GM18498 (cell line): Measurements from ENCODE around the gene CDHR1.
"Not testable (repeated sequence)": the region's sequence is repeated elsewhere in the genome, so short reads cannot be mapped to it uniquely, and the experiment has no call there.

ENCODE experiments used
- ATAC-seq: cut with Tn5 transposase; IDR thresholded peaks from one replicate; pipeline ENCODE4 v1.9.1; 2021; ENCODE audit warnings: mild to moderate bottlenecking, moderate library complexity; ENCODE audit not compliant: unreplicated experiment

Gene CDHR1

DNA sequence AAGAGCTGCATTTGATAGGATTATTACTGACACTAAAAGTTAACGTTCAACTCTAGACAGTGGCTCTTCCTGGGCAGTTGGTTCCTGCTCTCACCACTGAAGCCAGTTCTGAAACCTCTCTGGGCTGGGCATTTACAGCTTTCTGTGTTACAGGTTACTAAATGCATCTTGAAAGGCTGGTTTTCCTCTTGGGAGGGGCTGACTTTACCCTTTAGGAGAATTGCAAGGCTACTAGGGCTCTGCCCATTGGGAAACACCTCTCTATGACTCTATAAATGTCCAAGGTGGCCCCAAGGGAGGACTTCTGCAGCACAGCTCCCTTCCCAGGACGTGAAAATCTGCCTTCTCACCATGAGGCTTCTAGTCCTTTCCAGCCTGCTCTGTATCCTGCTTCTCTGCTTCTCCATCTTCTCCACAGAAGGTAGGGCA, 20.8 kb upstream of the CDHR1 start, which contains the start of gene GPR15LG:
Gene GPR15LG (plus strand): TSS at position 301 of the 429 bp plus-strand sequence. CDS start 51 bp downstream, at position 352.
- ATAC-seq = peak; percentile 35

DNA sequence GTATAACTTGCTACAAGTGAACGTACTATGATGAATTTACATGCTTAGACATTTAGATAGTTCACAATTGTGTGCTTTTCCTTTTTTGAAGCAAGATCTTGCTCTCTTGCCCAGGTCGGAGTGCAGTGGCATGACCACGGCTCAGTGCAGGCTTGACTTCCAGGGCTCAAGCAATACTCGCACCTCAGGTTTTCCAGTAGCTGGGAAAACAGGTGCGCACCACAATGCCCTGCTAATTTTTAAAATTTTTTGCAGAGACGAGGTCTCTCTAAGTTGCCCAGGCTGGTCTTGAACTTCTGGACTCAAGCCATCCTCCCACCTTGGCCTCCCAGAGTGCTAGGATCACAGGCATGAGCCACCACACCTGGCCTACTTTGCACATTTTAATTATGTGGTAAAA, 18.9 kb upstream of the CDHR1 start:
- no peak for ATAC-seq

DNA sequence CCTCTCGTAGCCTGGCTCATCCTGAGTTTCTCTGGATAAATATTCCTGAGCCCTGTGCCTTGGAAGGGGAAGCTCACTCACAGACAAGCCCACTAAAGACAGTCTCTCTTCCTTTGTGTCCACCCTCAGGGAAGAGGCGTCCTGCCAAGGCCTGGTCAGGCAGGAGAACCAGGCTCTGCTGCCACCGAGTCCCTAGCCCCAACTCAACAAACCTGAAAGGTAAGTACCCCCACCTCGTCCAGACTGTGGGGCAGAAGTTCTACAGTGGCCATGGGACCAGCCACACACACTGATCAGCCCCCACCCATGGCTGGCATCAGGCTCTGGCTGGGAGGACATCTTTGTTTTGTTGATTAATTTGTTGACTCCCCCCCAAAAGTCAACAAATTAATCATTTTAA, 18.0 kb upstream of the CDHR1 start:
- ATAC-seq = no peak

DNA sequence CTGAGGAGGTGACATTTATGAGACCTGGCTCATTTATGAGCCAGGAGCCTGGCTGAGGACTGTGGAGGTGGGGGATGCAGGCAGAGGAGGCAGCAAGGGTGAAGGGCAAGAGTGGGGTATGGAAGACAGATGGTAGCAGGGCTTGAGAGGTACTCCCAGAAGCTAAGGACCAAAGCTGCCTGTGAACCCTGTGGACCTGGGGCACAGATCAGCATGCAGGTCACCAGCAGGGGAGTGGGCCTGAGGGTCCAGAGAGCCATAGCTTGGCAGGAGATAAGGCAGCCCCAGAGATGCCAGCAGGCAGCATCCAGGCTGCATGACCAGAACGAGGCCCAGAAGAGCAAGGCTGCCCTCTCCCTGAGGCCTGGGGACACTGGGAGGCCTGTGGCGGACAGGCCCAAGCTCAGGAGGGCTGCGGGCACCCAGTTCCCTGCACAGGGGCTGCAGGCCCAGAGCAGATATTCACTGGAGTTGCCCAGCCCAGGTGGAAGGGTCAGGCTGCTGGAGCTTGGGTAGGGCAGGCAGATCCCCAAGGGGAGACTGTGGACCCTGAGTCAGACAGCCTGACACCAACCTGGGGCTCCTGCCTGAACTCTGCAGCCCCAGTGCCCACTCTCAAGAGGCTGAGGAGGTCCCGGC, 17.4 kb upstream of the CDHR1 start:
- ATAC-seq = no peak

DNA sequence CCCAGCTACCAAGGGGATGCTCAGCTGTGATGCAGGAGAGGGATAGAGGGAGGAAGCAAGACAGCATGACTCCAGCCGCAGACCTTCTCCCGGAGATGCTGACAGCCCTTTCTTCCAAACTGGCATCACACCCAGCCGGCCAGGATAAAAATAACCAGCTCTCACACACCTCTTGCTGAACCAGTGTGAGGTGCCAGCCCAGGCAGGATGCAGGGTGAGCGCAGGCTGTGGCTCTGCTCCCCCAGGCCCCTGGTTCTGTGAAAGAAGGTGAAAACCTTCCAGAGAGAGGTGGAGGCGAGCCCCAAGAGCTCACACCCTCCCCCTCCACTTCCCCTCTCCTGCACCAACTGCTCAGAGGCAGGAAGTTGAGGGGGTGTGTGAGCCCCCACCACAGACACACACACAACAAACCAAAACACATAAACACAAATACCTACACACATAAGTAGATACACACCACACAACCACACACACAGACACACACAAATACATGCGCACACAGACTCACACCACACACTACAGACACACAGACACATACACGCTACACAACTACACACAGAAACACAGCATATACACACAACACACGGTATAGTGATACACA, 16.7 kb upstream of the CDHR1 start:
- ATAC-seq = peak; percentile 58

DNA sequence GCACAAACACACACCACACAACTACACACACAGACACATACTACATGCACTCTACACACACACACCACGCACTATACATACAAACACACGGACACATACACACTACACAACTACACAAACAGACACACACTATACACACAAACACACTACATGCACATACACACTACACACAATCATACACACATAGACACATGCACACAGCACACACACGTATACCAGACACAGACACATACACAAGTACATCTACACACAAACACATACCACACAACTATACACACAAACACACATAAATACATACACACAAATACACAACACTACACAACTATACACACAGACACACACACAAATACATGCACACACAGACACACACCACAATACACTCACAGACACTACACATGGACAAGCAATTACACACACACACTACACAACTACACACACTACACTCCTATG, 16.2 kb upstream of the CDHR1 start:
- ATAC-seq = no peak

DNA sequence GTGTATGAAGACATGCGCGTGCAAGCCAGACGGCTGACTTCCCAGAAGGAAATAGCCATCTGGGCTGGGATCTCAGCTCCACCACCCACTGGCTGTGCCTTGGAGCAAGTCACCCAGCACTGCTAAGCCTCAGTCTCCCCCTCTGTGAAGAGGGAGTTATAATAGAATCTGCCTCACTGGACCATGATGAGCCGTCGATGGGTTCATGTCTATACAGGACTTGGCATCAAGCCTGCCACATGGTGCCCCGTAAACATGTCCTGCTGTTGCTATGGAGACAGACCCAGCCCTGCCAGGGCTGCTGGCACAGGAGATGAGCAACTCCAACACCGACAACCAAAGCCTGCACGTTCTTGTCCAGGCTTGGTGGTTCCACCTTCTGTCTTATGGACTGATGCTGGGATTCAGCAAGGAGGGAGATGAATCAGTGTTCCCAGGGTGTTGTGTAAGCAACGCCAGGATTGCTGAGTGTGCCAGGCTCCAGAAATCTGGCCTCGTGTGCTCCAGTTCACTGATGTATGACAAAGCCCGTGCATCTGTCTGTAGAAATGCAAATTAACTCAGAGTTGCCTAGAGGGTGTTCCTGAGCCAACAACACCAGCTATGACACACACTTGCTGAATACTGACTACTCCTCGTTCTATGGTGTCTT, 15.2 kb upstream of the CDHR1 start:
- peak; percentile 88 for ATAC-seq

DNA sequence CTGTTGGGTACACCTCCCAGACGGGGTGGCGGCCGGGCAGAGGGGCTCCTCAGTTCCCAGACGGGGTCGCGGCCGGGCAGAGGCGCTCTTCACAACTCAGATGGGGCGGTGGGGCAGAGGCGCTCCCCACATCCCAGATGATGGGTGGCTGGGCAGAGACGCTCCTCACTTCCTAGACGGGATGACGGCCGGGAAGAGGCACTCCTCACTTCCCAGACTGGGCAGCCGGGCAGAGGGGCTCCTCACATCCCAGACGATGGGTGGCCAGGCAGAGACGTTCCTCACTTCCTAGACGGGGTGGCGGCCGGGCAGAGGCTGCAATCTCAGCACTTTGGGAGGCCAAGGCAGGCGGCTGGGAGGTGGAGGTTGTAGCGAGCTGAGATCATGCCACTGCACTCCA, 14.0 kb upstream of the CDHR1 start:
- ATAC-seq = not testable (repeated sequence)

DNA sequence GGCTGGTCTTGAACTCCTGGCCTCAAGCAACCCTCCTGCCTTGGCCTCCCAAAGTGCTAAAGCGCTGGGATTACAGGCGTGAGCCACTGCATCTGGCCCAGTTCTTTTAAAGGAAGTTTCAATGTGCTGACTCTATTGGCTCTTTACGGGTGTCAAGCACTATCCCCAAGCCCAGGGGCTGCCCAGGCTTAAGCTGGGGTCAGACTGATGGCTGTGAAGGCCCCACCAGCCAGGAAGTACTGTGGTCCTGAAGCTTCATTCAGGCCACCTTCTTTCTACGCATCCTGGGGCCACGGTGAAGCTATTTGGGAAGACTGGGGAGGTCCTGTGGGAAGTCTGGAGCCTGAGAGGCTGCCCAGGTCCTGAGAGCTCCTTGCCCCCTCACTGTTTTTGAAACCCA, 12.7 kb upstream of the CDHR1 start:
- no peak for ATAC-seq

DNA sequence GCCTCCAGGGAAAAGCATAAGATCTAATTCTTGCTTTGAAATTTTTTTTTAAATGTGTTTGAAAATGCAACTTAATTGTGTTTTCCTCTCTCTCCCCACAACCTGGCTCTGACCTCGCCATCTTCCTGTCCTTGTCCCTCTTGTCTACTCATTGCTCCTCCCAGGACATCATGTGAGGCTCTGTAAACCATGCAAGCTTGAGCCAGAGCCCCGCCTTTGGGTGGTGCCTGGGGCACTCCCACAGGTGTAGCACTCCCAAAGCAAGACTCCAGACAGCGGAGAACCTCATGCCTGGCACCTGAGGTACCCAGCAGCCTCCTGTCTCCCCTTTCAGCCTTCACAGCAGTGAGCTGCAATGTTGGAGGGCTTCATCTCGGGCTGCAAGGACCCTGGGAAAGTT, 9.8 kb upstream of the CDHR1 start:
- no peak for ATAC-seq

DNA sequence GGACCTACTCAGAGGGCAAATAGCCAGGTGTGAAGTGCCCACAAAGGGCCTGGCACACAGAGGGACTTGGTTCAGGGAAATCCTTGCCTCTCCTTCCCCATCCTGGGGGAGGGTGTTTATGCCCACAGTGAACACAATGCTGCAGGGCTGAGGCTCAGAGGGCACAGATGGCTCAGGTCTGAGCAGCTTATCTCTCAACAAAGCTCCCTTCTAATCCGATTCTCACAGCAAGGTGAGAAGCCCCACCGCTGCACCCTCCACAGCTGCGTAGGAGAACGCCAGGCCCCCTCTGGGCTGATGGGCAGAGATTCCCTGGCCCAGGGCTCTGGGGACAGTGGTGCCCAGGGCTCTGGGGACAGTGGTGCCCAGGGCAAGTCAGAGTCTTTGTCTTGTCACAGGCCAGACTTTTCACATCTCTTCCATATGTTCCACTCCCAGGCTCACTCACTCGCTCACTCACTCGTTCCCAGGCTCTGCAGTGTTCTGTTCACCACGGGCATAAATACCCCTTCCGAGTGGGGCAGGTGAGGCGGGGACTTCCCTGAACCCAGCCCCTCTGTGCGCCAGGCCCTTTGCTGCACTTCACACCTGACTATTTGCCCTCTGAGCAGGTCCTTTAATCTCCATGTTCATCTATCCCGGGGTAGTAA, 8.7 kb upstream of the CDHR1 start:
- no peak for ATAC-seq

DNA sequence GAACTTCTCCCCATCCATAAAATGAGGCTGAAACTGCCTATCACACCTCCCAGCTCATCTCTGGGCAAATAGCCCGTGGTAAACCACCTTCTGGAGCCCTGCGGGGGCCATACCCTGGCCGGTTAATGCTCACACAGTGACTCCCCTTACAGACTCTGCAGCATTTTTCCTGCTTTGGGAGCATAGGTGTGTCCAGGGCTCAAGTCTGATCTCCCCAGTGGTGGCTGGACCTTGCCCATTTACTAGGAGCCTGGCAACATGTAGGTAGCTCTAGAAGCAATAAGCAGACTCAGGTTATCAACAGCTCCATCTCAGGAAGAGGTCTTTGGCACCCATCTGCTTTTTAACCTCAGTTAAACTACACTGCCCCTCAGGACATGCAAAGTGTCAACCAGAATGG, 5.5 kb upstream of the CDHR1 start:
- no peak for ATAC-seq

DNA sequence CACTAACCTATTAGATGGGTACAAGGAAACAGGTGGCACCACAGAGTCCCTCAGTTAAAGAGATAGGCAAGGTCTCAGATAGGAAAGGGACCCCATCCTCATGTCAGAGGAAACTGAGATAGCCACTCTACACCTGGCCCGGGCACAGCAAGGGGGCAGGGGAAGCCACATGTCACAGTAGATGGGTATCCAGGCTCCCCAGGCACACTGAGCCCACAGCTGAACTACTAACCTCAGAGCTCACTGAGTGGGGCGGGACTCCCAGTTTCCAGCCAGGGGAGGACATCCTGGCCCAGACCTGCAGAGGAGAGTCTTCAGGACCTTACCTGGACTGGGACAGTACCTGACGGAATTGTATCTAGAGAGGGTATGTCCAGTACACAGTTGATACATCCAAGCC, 3.7 kb upstream of the CDHR1 start:
- no peak for ATAC-seq

DNA sequence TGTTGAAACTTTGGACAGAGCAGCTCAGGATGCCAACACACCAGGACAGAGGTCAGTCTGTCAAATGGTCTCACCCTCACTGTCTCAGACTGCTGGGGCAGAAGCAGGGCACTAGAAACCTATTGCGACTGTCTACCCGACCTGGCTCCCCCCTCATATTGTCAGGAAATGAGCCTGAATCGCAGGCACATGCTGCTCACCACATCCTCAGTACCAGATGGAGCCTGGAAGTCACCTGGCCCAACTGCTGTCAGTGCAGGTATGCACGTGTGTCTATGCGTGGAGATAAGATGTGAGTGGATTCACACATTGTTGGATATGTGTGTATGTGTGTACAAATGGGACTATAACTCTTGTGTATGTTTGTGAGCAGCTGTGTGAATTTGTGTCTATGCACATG, 3.2 kb upstream of the CDHR1 start:
- ATAC-seq = no peak

DNA sequence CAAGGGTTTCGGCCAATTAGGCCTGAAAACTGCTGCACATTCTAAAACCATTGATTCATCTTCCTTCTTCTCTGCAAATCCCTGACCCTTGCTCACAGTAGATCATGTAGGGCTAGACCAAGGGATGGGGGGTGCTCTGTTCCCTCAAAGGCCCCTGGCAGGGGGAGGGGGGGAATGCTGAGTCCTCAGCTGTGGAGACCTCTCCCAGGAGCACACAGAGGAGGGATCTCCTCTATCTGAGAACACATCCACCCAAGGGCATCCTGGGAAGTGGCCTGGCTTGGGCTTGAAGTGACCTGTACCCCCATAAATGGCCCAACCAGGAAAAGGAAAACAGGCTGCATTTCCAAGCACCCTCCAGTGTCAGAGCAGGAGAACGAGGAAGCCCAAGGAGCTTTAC, 1.0 kb upstream of the CDHR1 start:
- ATAC-seq = no peak

DNA sequence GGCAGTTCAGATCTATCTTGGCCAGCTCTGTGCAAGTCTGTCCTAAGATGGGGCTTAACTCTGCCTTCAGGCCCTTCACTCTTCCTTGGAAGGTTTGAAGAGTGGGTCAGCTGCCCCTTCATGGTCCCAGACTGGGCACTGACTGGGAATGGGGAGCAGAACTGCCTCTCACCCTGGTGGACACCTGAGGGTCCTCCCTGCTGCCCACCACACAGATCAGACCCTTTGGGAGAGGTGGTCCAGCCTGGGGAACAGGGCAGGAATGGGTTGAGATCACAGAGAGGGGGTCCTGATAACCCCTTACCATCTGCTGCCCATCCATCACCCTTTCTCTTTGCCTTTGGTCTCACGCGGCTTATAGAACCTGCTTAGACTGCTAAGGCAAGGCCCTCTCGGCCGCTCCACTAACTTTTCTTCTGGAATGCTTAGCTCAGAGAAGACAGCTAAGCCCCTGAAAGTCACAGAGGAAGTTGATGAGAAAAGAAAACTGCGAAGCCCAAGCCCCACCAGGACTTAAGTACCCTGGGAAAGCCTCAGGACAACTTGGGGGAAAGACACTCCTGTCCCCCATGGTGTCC, 402 bp upstream of the CDHR1 start:
- no peak for ATAC-seq

DNA sequence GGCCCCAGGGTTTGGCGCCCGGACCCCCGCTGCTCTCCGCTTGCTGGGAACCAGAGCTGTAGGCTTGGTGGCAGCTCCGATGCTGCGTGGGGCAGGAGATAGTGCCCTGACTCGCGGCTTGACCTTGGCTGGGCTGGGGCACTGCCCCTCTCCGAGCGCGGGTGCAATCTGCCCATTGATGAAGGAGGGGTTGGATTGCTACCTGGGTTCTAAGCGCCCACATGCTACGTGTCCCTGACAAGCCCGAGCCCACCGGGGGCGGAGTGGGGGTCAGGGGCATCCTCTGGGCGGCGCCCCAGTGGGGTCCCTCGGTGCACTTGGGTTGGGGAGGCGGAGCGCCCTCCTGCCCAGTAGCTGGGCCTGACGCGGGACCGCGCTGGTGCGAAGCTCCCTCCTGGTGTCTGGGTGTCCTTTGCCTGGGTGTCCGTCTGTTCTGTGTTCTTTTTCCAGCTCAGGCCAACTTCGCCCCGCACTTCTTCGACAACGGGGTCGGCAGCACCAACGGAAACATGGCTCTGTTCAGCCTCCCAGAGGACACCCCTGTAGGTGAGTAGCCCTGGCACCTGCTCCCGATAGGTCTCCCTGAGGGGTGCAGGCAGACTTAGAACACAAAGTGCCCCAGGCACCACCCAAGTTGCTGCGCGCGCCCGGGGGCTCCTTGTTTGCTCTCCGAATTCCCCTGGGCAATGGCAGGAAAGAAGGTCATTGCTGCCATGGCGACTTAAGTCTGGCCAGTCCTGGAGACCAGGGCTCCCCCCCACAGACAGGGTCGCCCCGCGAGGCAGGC, 900 bp downstream of the CDHR1 start:
- peak; percentile 4 for ATAC-seq

DNA sequence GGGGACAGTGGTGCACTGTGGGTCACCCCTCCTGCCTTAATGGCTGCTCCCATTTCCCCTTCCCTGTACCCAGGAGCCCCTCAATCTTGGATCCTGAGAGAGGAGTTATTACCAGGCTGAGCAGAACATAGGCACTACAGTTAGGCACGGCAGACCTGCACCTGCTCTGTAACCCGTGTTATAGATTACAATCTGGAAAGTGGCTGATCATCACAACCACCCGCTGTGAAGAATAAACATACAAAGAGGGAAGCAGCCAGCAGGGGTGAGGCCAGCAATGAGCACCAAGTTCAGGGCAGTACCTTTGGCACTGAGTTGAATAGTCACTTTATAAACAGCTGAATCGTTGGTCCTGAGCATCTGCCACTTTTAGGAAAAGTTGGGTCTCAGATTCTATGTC, 1.7 kb downstream of the CDHR1 start:
- no peak for ATAC-seq

DNA sequence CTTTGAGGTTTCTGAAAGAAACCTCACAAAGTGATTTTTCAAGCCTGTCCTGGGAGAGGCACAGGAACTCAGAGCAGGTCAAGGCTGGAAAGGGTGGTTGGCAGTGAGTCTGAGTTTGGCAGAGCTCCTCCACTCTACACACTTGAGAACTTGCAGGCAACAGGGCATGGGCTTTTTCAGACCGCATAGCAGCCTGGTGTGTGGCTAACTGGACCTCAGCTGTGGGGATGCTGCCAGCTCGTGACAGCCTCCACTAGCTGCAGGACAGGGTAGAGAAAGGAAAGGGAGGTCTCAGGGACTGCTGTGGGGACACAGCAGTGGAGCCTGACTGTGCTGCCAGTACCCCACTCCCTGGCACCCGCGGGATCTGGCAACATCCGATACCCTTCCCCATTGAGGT, 2.6 kb downstream of the CDHR1 start:
- no peak for ATAC-seq

DNA sequence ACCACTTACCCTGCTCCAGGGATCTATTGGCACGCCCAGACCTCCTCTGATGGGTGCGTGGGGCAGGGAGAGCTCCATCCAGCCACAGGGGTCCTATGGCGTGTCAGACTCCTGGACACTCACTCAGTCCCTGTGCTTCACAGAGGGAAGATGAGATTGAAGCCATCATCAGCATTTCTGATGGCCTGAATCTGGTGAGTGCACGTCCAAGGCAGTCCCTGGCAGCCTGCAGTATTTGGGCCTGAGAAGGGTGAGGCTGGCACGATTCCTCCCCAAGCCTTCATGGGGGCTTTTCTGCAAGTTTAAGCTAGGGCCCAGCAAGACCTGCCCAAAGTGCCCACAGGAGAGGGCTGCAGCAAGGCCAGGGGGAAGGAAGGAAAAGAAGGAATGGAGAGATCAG, 3.3 kb downstream of the CDHR1 start:
- no peak for ATAC-seq
